MCF 10A (cell line): ENCODE measurements around the gene HDLBP. TPM values are rescaled to one million over a fixed set of nuclear protein-coding genes. Genes with fewer than 3 reads are reported as not detected.
A peak's percentile ranks its signal among the peaks of the same experiment; 100 is the strongest.
"Not testable (repeated sequence)": the region's sequence is repeated elsewhere in the genome, so short reads cannot be mapped to it uniquely, and the experiment has no call there.

ENCODE experiments used
- BruUV-seq: library from RNA; stranded (reverse); fragments of 400-500 nt; replicated peaks from 2 replicates; lab custom pipeline; 2021; lab: Mats Ljungman, UMichigan
- CTCF ChIA-PET: fragments of 300-600 bp; sonication (Branson Sonifier 250); formaldehyde crosslinking; extraction: SDS; loops from one replicate; lab custom pipeline; 2021; ENCODE audit warnings: antibody characterized with exemption, inconsistent platforms; lab: Yijun Ruan, JAX
- POLR2A ChIA-PET: fragments of 300-600, 350-650 bp; sonication (Branson Sonifier 250); formaldehyde crosslinking; extraction: SDS; loops from one replicate; lab custom pipeline; 2020; ENCODE audit warnings: antibody characterized with exemption, inconsistent platforms; lab: Yijun Ruan, JAX
- DNase-seq: peaks from one replicate; pipeline ENCODE4 v3.0.0-alpha.2; 2018; ENCODE audit not compliant: unreplicated experiment
- H3K27ac Mint-ChIP-seq: one replicate; pipeline ENCODE4 v1.8.0; 2022; ENCODE audit warnings: mild to moderate bottlenecking, low read depth, mixed read lengths; ENCODE audit not compliant: unreplicated experiment
- H3K27me3 Mint-ChIP-seq: one replicate; pipeline ENCODE4 v1.8.0; 2022; ENCODE audit warnings: mixed read lengths; ENCODE audit not compliant: insufficient read depth, unreplicated experiment
- H3K36me3 Mint-ChIP-seq: one replicate; pipeline ENCODE4 v1.8.0; 2022; ENCODE audit warnings: mild to moderate bottlenecking, moderate library complexity, mixed read lengths; ENCODE audit not compliant: insufficient read depth, unreplicated experiment
- H3K4me1 Mint-ChIP-seq: one replicate; pipeline ENCODE4 v1.8.0; 2022; ENCODE audit warnings: mixed read lengths; ENCODE audit not compliant: insufficient read depth, unreplicated experiment
- H3K4me3 Mint-ChIP-seq: one replicate; pipeline ENCODE4 v1.8.0; 2022; ENCODE audit warnings: mild to moderate bottlenecking, moderate library complexity, mixed read lengths; ENCODE audit not compliant: unreplicated experiment
- H3K9me3 Mint-ChIP-seq: one replicate; pipeline ENCODE4 v1.8.0; 2022; ENCODE audit warnings: mixed read lengths; ENCODE audit not compliant: unreplicated experiment
- CTCF ChIP-seq: fragments of 200-600 bp; IDR thresholded peaks from one replicate; pipeline ENCODE4 v1.8.0; 2022; ENCODE audit warnings: antibody characterized with exemption, mild to moderate bottlenecking; ENCODE audit not compliant: unreplicated experiment
- intact Hi-C: fragments of 100-400 bp; cut with micrococcal nuclease; formaldehyde crosslinking; loops from 2 replicates; pipeline ENCODE4 v1.14.1; 2022
- total RNA-seq: library from RNA; stranded (reverse); gene quantifications from 2 replicates; pipeline ENCODE4 v1.2.3, GENCODE V29; 2022

Gene HDLBP
- total RNA-seq, 1 experiment from 2014 or later = 670 TPM

- CTCF ChIA-PET = interaction anchor here (0.8 to 0.9 kb wide), 2 partner anchors 19 to 63 kb away, joined by 3 read pairs; no protein-coding TSS in a partner anchor
- Mint-ChIP-seq H3K9me3 (no peaks in the 10 kb centered on the region), H3K36me3 (peaks cover 15% of the 10 kb centered on the region), H3K4me3 (no peak overlapping the region), H3K27me3 (no peaks in the 10 kb centered on the region), H3K4me1 (peaks cover 30% of the 10 kb centered on the region), H3K27ac (no peak overlapping the region)
- no peak for TF ChIP-seq CTCF
- no TSS peak for BruUV-seq
- POLR2A ChIA-PET = interaction anchor here (0.7 to 13.4 kb wide), 3 partner anchors 8 to 20 kb away, joined by 3 to 263 read pairs (median 3); partner anchors contain the start of genes HDLBP and SEPTIN2
- intact Hi-C loops = no loop called here
- DNase-seq = no peak
Measured at GRCh38 chr2:241295326-241296095, 20.0 kb downstream of the HDLBP start.

- H3K9me3 Mint-ChIP-seq, H3K27me3 Mint-ChIP-seq, BruUV-seq: not testable (repeated sequence)
- CTCF ChIA-PET = interaction anchor here (1.5 to 3.2 kb wide), 2 partner anchors 13 to 21 kb away, joined by 3 to 10 read pairs; partner anchors contain the start of gene HDLBP
- peak; percentile 79 for DNase-seq
- POLR2A ChIA-PET = interaction anchor here (0.7 to 13.4 kb wide), 7 partner anchors 9 to 858 kb away, joined by 3 to 263 read pairs (median 11); partner anchors contain the start of genes GPC1, HDLBP and SEPTIN2
- peaks cover 20% of the 10 kb centered on the region for H3K36me3 Mint-ChIP-seq
- peak overlapping the region; percentile 78 for H3K27ac Mint-ChIP-seq
- intact Hi-C loops = loop anchor here (2.0 kb wide), 1 partner anchor 21 kb away; the partner anchor contains the start of genes HDLBP and SEPTIN2
- H3K4me3 Mint-ChIP-seq = peak overlapping the region; percentile 52
- H3K4me1 Mint-ChIP-seq = peaks cover 35% of the 10 kb centered on the region
Measured at GRCh38 chr2:241293378-241293797, 22.1 kb downstream of the HDLBP start.

GRCh38 chr2:241291977-241292376 is 23.5 kb downstream of the HDLBP start:
- BruUV-seq = no TSS peak
- H3K9me3 Mint-ChIP-seq = no peaks in the 10 kb centered on the region
- intact Hi-C loops = loop anchor here (2.0 kb wide), 1 partner anchor 23 kb away; the partner anchor contains the start of genes HDLBP and SEPTIN2
- H3K4me3 Mint-ChIP-seq = no peak overlapping the region
- peaks cover 16% of the 10 kb centered on the region for H3K36me3 Mint-ChIP-seq
- no peak for TF ChIP-seq CTCF
- ChIA-PET POLR2A (interaction anchor here (0.6 to 13.4 kb wide), 9 partner anchors 10 to 362 kb away, joined by 3 to 263 read pairs (median 5); partner anchors contain the start of genes HDLBP and SEPTIN2), CTCF (interaction anchor here (0.6 to 3.2 kb wide), 5 partner anchors 12 to 440 kb away, joined by 3 to 10 read pairs (median 5); partner anchors contain the start of gene HDLBP)
- H3K27me3 Mint-ChIP-seq = no peaks in the 10 kb centered on the region
- peaks cover 40% of the 10 kb centered on the region for H3K4me1 Mint-ChIP-seq
- no peak for DNase-seq
- peak overlapping the region; percentile 39 for H3K27ac Mint-ChIP-seq

- TF ChIP-seq CTCF = no peak
- intact Hi-C loops = no loop called here
- no peak overlapping the region for H3K4me3 Mint-ChIP-seq
- no peak overlapping the region for H3K27ac Mint-ChIP-seq
- POLR2A ChIA-PET = interaction anchor here (0.6 to 13.4 kb wide), 7 partner anchors 13 to 395 kb away, joined by 3 to 263 read pairs (median 3); partner anchors contain the start of genes DTYMK, HDLBP and SEPTIN2
- no TSS peak for BruUV-seq
- peaks cover 13% of the 10 kb centered on the region for H3K36me3 Mint-ChIP-seq
- CTCF ChIA-PET = interaction anchor here (0.5 to 3.2 kb wide), 3 partner anchors 11 to 23 kb away, joined by 4 to 10 read pairs (median 5); partner anchors contain the start of gene HDLBP
- peaks cover 40% of the 10 kb centered on the region for H3K4me1 Mint-ChIP-seq
- H3K27me3 Mint-ChIP-seq = no peaks in the 10 kb centered on the region
- DNase-seq = no peak
- H3K9me3 Mint-ChIP-seq = no peaks in the 10 kb centered on the region
Measured at GRCh38 chr2:241291153-241291552, 24.3 kb downstream of the HDLBP start.
